Transverse colon (tissue), 4 donors: ENCODE results near the gene ERICH3.

Source experiments
- EP300 ChIP-seq: sonication (generic); formaldehyde crosslinking; IDR thresholded peaks from one replicate; pipeline ENCODE4 v1.6.1; 2017; ENCODE audit warnings: antibody characterized with exemption, low read depth
- POLR2A ChIP-seq: fragments of 450-650 bp; IDR thresholded peaks from one replicate; pipeline ENCODE4 v1.6.1; 2016; ENCODE audit warnings: antibody characterized with exemption, mild to moderate bottlenecking, moderate library complexity
- POLR2AphosphoS5 ChIP-seq, 3 donors: sonication (generic); formaldehyde crosslinking; IDR thresholded peaks; one replicate each; pipeline ENCODE4 v1.6.1; 2016; ENCODE audit warnings: antibody characterized with exemption in 3 of 3
- TF ChIP-seq, protein P1 (sequence below), 5 experiments: fragments of 200-600 bp in 3 of 5; fragments of 450-650 bp in 2 of 5; sonication (generic) in 3 of 5; IDR thresholded peaks; 1 replicate in 2 of 5; 2 replicates in 3 of 5; pipeline ENCODE4 v1.5.1; 2016 to 2017; ENCODE audit warnings: antibody characterized with exemption in 5 of 5, inconsistent platforms in 3 of 5, mild to moderate bottlenecking in 2 of 5, moderate library complexity in 1 of 5

- TF ChIP-seq EP300 (no peak), POLR2AphosphoS5 (IDR thresholded peaks at IDR 0.05) (no peak), POLR2A (no peak)
- TF ChIP-seq, protein P1, sequence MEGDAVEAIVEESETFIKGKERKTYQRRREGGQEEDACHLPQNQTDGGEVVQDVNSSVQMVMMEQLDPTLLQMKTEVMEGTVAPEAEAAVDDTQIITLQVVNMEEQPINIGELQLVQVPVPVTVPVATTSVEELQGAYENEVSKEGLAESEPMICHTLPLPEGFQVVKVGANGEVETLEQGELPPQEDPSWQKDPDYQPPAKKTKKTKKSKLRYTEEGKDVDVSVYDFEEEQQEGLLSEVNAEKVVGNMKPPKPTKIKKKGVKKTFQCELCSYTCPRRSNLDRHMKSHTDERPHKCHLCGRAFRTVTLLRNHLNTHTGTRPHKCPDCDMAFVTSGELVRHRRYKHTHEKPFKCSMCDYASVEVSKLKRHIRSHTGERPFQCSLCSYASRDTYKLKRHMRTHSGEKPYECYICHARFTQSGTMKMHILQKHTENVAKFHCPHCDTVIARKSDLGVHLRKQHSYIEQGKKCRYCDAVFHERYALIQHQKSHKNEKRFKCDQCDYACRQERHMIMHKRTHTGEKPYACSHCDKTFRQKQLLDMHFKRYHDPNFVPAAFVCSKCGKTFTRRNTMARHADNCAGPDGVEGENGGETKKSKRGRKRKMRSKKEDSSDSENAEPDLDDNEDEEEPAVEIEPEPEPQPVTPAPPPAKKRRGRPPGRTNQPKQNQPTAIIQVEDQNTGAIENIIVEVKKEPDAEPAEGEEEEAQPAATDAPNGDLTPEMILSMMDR (IDR thresholded peaks at IDR 0.05), result no peak
Observed at GRCh38 chr1:74583397-74583796, 90.2 kb downstream of the ERICH3 start.
